Right atrium auricular region (tissue), 2 donors: ENCODE measurements around the gene TNNT3. TPM values are rescaled to one million over a fixed set of nuclear protein-coding genes. Genes with fewer than 3 reads are reported as not detected.

Experiments
- DNase-seq: peaks from one replicate; pipeline ENCODE4 v3.0.0-alpha.2; 2019; ENCODE audit warnings: low spot score
- H3K27ac ChIP-seq, 2 donors: fragments of 200-600 bp; sonication (generic); 1 replicate in 1 of 2; 2 replicates in 1 of 2; pipeline ENCODE4 v1.5.1; 2016 to 2019
- H3K27me3 ChIP-seq, 2 donors: fragments of 200-600 bp; sonication (generic); one replicate each; pipeline versions ENCODE4 v1.5.1 to v1.6.0; 2017 to 2019
- H3K36me3 ChIP-seq: fragments of 200-600 bp; sonication (generic); one replicate; pipeline ENCODE4 v1.5.1; 2016
- H3K4me1 ChIP-seq, 2 donors: fragments of 200-600 bp; sonication (generic); one replicate each; pipeline versions ENCODE4 v1.5.1 to v1.6.0; 2017 to 2019
- H3K4me3 ChIP-seq, 2 donors: fragments of 200-600 bp; sonication (generic); 1 replicate in 1 of 2; 2 replicates in 1 of 2; pipeline ENCODE4 v1.5.1; 2017 to 2019; ENCODE audit warnings: mild to moderate bottlenecking in 1 of 2, moderate library complexity in 1 of 2
- H3K9me3 ChIP-seq, 2 donors: fragments of 200-600 bp; sonication (generic); one replicate each; pipeline ENCODE4 v1.5.1; 2019
- CTCF ChIP-seq, 2 donors: fragments of 200-600 bp; sonication (generic); IDR thresholded peaks; one replicate each; pipeline ENCODE4 v1.5.1; 2019; ENCODE audit warnings: antibody characterized with exemption in 2 of 2
- total RNA-seq, 2 donors: library from RNA; depleted of rRNA; stranded (reverse); fragments of >200 nt; gene quantifications; one replicate each; pipeline ENCODE4 v1.1.0, GENCODE V29; 2016

TNNT3 gene
- total RNA-seq, 2 donors from 2014 or later = 12.8 to 16.4 TPM

GRCh38 chr11:1978720-1979473, 59.4 kb downstream of the TNNT3 start:
- TF ChIP-seq CTCF (IDR thresholded peaks at IDR 0.05) = no peak
- Histone ChIP-seq H3K4me1 (no peaks in the 10 kb centered on the region), H3K27ac (no peak overlapping the region), H3K27me3 (no peaks in the 10 kb centered on the region), H3K4me3 (no peak overlapping the region), H3K9me3 (no peaks in the 10 kb centered on the region), H3K36me3 (no peaks in the 10 kb centered on the region)
- DNase-seq = no peak

GRCh38 chr11:1979607-1980006, 60.1 kb downstream of the TNNT3 start:
- Histone ChIP-seq H3K27ac (no peak overlapping the region), H3K27me3 (no peaks in the 10 kb centered on the region), H3K36me3 (no peaks in the 10 kb centered on the region), H3K4me1 (no peaks in the 10 kb centered on the region), H3K9me3 (no peaks in the 10 kb centered on the region), H3K4me3 (no peak overlapping the region)
- no peak for DNase-seq
- no peak for TF ChIP-seq CTCF (IDR thresholded peaks at IDR 0.05)

GRCh38 chr11:1982873-1983600, 63.5 kb downstream of the TNNT3 start:
- Histone ChIP-seq H3K4me1 (no peaks in the 10 kb centered on the region), H3K4me3 (no peak overlapping the region), H3K9me3 (no peaks in the 10 kb centered on the region), H3K36me3 (no peaks in the 10 kb centered on the region), H3K27ac (no peak overlapping the region), H3K27me3 (no peaks in the 10 kb centered on the region)
- no peak for TF ChIP-seq CTCF (IDR thresholded peaks at IDR 0.05)
- DNase-seq = no peak

DNA sequence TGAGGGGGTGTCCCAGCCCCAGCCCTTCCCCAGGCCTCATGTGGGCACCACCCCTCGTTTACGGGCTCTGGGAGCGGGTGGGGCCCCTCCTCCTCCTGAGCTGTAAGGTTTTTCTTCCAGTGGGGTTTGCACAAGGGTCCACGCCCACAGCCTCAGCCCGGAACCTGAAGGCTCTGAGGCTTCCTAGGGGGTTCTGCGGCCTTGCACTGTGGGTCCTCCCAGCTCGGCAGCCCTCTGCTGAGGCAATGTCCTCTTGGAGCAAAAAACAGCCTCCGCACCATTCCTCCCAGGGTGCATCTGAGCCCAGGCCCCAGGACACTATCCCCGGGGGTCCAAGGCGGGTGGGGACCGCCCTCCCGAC, 64.1 kb downstream of the TNNT3 start:
- H3K36me3 ChIP-seq = no peaks in the 10 kb centered on the region
- H3K4me1 ChIP-seq = no peaks in the 10 kb centered on the region
- TF ChIP-seq CTCF (IDR thresholded peaks at IDR 0.05) = no peak
- H3K4me3 ChIP-seq = no peak overlapping the region
- H3K27ac ChIP-seq = no peak overlapping the region
- no peaks in the 10 kb centered on the region for H3K9me3 ChIP-seq
- DNase-seq = peak; percentile 23
- no peaks in the 10 kb centered on the region for H3K27me3 ChIP-seq

DNA sequence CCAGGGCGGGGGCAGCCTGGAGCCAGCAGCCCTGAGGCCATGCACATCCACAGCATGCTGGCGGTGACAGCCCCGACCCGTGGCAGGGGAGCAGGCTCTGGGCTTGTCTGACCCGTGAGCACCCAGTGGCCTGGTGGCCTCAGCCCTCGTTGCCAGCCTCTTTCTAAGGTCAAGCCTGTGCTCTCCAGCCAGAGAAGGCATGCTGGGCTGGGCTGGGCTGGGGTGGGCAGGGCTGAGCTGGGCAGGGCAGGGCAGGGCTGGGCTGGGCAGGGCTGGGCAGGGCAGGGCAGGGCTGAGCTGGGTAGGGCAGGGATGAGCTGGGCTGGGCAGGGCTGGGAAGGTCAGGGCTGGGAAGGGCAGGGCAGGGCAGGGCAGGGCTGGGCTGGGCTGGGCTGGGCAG, 67.5 kb downstream of the TNNT3 start:
- no peak for TF ChIP-seq CTCF (IDR thresholded peaks at IDR 0.05)
- DNase-seq = no peak
- Histone ChIP-seq H3K4me3 (no peak overlapping the region), H3K4me1 (no peaks in the 10 kb centered on the region), H3K36me3 (no peaks in the 10 kb centered on the region), H3K9me3 (no peaks in the 10 kb centered on the region), H3K27ac (no peak overlapping the region), H3K27me3 (no peaks in the 10 kb centered on the region)
